Upper lobe of right lung (tissue), 1 donor: ENCODE data around the gene SLC14A1. TPM values are rescaled to one million over a fixed set of nuclear protein-coding genes. Genes with fewer than 3 reads are reported as not detected.

Source experiments
- ATAC-seq: fragments of 200-7000 bp; cut with Tn5 transposase; one replicate; pipeline ENCODE4 v1.9.1; 2020; ENCODE audit warnings: mild to moderate bottlenecking, moderate library complexity
- DNase-seq: peaks from one replicate; pipeline ENCODE4 v3.0.0-alpha.2; 2020
- H3K27ac ChIP-seq: fragments of 200-600 bp; one replicate; pipeline ENCODE4 v1.8.0; 2022
- H3K27me3 ChIP-seq: fragments of 200-600 bp; one replicate; pipeline ENCODE4 v1.8.0; 2022; ENCODE audit warnings: mild to moderate bottlenecking
- H3K36me3 ChIP-seq: fragments of 200-600 bp; one replicate; pipeline ENCODE4 v1.8.0; 2022
- H3K4me1 ChIP-seq: fragments of 200-600 bp; one replicate; pipeline ENCODE4 v1.8.0; 2022
- H3K4me3 ChIP-seq: fragments of 200-600 bp; one replicate; pipeline ENCODE4 v1.8.0; 2022; ENCODE audit warnings: mild to moderate bottlenecking
- H3K9me3 ChIP-seq: fragments of 200-600 bp; one replicate; pipeline ENCODE4 v1.8.0; 2022
- CTCF ChIP-seq: fragments of 200-600 bp; IDR thresholded peaks from one replicate; pipeline ENCODE4 v1.8.0; 2022; ENCODE audit warnings: antibody characterized with exemption
- intact Hi-C: fragments of 100-400 bp; cut with DNase I; formaldehyde crosslinking; loops from one replicate; pipeline ENCODE4 v1.11.0; 2022
- total RNA-seq: library from RNA; stranded (reverse); fragmentation: NEBNext Ultra II Directional; extraction: Animal tissue kit (Norgen Biotek cat#: 25700); gene quantifications from one replicate; pipeline ENCODE4 v1.2.1, GENCODE V29; 2021
- donor health status: DM: no; HTN: yes; CAD: no; lungs with severe emphysema.

The SLC14A1 gene
- total RNA-seq, 1 donor from 2014 or later: 6.0 TPM

GRCh38 chr18:45771587-45772480, 47.9 kb downstream of the SLC14A1 start:
- no peak overlapping the region for H3K27ac ChIP-seq
- intact Hi-C loops: no loop called here
- H3K4me3 ChIP-seq: no peak overlapping the region
- TF ChIP-seq CTCF: no peak
- no peaks in the 10 kb centered on the region for H3K9me3 ChIP-seq
- peaks cover 6% of the 10 kb centered on the region for H3K4me1 ChIP-seq
- ATAC-seq (no peak), DNase-seq (no peak)
- no peaks in the 10 kb centered on the region for H3K27me3 ChIP-seq
- no peaks in the 10 kb centered on the region for H3K36me3 ChIP-seq

- Histone ChIP-seq H3K27ac (no peak overlapping the region), H3K4me3 (no peak overlapping the region)
- TF ChIP-seq CTCF: no peak
These were observed 50.1 kb downstream of the SLC14A1 start for GRCh38 chr18:45774065-45774521.

GRCh38 chr18:45775241-45775676, 51.3 kb downstream of the SLC14A1 start:
- intact Hi-C loops: no loop called here
- peak overlapping the region; percentile 82 for H3K4me3 ChIP-seq
- H3K27me3 ChIP-seq: no peaks in the 10 kb centered on the region
- H3K36me3 ChIP-seq: no peaks in the 10 kb centered on the region
- H3K4me1 ChIP-seq: peaks cover 6% of the 10 kb centered on the region
- H3K27ac ChIP-seq: peak overlapping the region; percentile 86
- no peaks in the 10 kb centered on the region for H3K9me3 ChIP-seq
- no peak for TF ChIP-seq CTCF
- ATAC-seq: peak; percentile 99
- DNase-seq: peak; percentile 89

More at GRCh38 chr18:45774065-45774521, 50.1 kb downstream of the SLC14A1 start:
- DNase-seq: no peak
- Histone ChIP-seq H3K36me3 (no peaks in the 10 kb centered on the region), H3K9me3 (no peaks in the 10 kb centered on the region), H3K27me3 (no peaks in the 10 kb centered on the region), H3K4me1 (peaks cover 6% of the 10 kb centered on the region)
- ATAC-seq: no peak
- intact Hi-C loops: no loop called here

GRCh38 chr18:45775743-45776142, 51.8 kb downstream of the SLC14A1 start:
- ATAC-seq (no peak), DNase-seq (no peak)
- peak overlapping the region; percentile 86 for H3K27ac ChIP-seq
- TF ChIP-seq CTCF: no peak
- intact Hi-C loops: no loop called here
- no peaks in the 10 kb centered on the region for H3K27me3 ChIP-seq
- H3K9me3 ChIP-seq: no peaks in the 10 kb centered on the region
- H3K4me1 ChIP-seq: peaks cover 6% of the 10 kb centered on the region
- peak overlapping the region; percentile 82 for H3K4me3 ChIP-seq
- no peaks in the 10 kb centered on the region for H3K36me3 ChIP-seq

GRCh38 chr18:45777393-45777792, 53.4 kb downstream of the SLC14A1 start:
- Histone ChIP-seq H3K36me3 (no peaks in the 10 kb centered on the region), H3K27me3 (no peaks in the 10 kb centered on the region), H3K27ac (no peak overlapping the region), H3K4me1 (peaks cover 6% of the 10 kb centered on the region), H3K9me3 (no peaks in the 10 kb centered on the region), H3K4me3 (no peak overlapping the region)
- no peak for TF ChIP-seq CTCF
- ATAC-seq (no peak), DNase-seq (no peak)
- intact Hi-C loops: no loop called here
